HG02798 (cell line): ENCODE measurements around the gene SMAD7.
"Not testable (repeated sequence)": the region's sequence is repeated elsewhere in the genome, so short reads cannot be mapped to it uniquely, and the experiment has no call there.

Experiments
- ATAC-seq: cut with Tn5 transposase; IDR thresholded peaks from one replicate; pipeline ENCODE4 v1.9.1; 2021; ENCODE audit warnings: mild to moderate bottlenecking; ENCODE audit not compliant: unreplicated experiment, poor library complexity

The SMAD7 gene

GRCh38 chr18:48885924-48886400, 64.8 kb downstream of the SMAD7 start:
- no peak for ATAC-seq

- no peak for ATAC-seq
These were observed 65.4 kb downstream of the SMAD7 start for GRCh38 chr18:48885266-48885923.

- no peak for ATAC-seq
These were observed 66.0 kb downstream of the SMAD7 start for GRCh38 chr18:48884771-48885170.

- no peak for ATAC-seq
These were observed 66.5 kb downstream of the SMAD7 start for GRCh38 chr18:48884306-48884705.

GRCh38 chr18:48882379-48882778, 68.4 kb downstream of the SMAD7 start:
- ATAC-seq = no peak

- no peak for ATAC-seq
These were observed 69.8 kb downstream of the SMAD7 start for GRCh38 chr18:48880931-48881330.

GRCh38 chr18:48879008-48879431, 71.7 kb downstream of the SMAD7 start:
- ATAC-seq = no peak

- no peak for ATAC-seq
These were observed 72.3 kb downstream of the SMAD7 start for GRCh38 chr18:48878471-48878870.

- ATAC-seq = no peak
These were observed 72.8 kb downstream of the SMAD7 start for GRCh38 chr18:48877941-48878340.

- ATAC-seq = no peak
These were observed 74.2 kb downstream of the SMAD7 start for GRCh38 chr18:48876590-48876989.

GRCh38 chr18:48875942-48876511, 74.7 kb downstream of the SMAD7 start:
- ATAC-seq = no peak

- no peak for ATAC-seq
These were observed 75.3 kb downstream of the SMAD7 start for GRCh38 chr18:48875314-48875941.

GRCh38 chr18:48874701-48875162, 76.0 kb downstream of the SMAD7 start:
- no peak for ATAC-seq

GRCh38 chr18:48874233-48874632, 76.5 kb downstream of the SMAD7 start:
- ATAC-seq = no peak

GRCh38 chr18:48872234-48873145, 78.3 kb downstream of the SMAD7 start:
- ATAC-seq = no peak

GRCh38 chr18:48871391-48872166, 79.2 kb downstream of the SMAD7 start:
- no peak for ATAC-seq

GRCh38 chr18:48870926-48871325, 79.8 kb downstream of the SMAD7 start:
- ATAC-seq = not testable (repeated sequence)
